Activated naive CD8-positive, alpha-beta T cell treated with anti-CD3 and anti-CD28 coated beads for 36 hours (primary cell): ENCODE data around the gene ASB15. TPM values are rescaled to one million over a fixed set of nuclear protein-coding genes. Genes with fewer than 3 reads are reported as not detected.

Experiments used
- DNase-seq: peaks from one replicate; pipeline ENCODE4 v3.0.0; 2021
- H3K27ac Mint-ChIP-seq: one replicate; pipeline ENCODE4 v1.8.0; 2022; ENCODE audit warnings: mild to moderate bottlenecking, moderate library complexity, mixed read lengths
- H3K27me3 Mint-ChIP-seq: one replicate; pipeline ENCODE4 v1.8.0; 2022; ENCODE audit warnings: mild to moderate bottlenecking, mixed read lengths
- H3K36me3 Mint-ChIP-seq: one replicate; pipeline ENCODE4 v1.8.0; 2021; ENCODE audit warnings: mild to moderate bottlenecking, mixed read lengths
- H3K4me1 Mint-ChIP-seq: one replicate; pipeline ENCODE4 v1.8.0; 2021; ENCODE audit warnings: mixed read lengths
- H3K4me3 Mint-ChIP-seq: one replicate; pipeline ENCODE4 v1.8.0; 2022; ENCODE audit warnings: mild to moderate bottlenecking, moderate library complexity, mixed read lengths
- H3K9me3 Mint-ChIP-seq: one replicate; pipeline ENCODE4 v1.8.0; 2022; ENCODE audit warnings: mixed read lengths
- total RNA-seq, 2 experiments: library from RNA; stranded (reverse); gene quantifications; one replicate each; pipeline ENCODE4 v1.2.3, GENCODE V29; 2021

ASB15 gene
- total RNA-seq, 2 experiments from 2014 or later: not detected

GRCh38 chr7:123660514-123661354 lies 59.1 kb downstream of the ASB15 start:
- H3K9me3 Mint-ChIP-seq: no peaks in the 10 kb centered on the region
- no peak overlapping the region for H3K4me3 Mint-ChIP-seq
- H3K4me1 Mint-ChIP-seq: no peaks in the 10 kb centered on the region
- no peak overlapping the region for H3K27ac Mint-ChIP-seq
- peaks cover 23% of the 10 kb centered on the region for H3K27me3 Mint-ChIP-seq
- H3K36me3 Mint-ChIP-seq: no peaks in the 10 kb centered on the region
- DNase-seq: no peak

DNA sequence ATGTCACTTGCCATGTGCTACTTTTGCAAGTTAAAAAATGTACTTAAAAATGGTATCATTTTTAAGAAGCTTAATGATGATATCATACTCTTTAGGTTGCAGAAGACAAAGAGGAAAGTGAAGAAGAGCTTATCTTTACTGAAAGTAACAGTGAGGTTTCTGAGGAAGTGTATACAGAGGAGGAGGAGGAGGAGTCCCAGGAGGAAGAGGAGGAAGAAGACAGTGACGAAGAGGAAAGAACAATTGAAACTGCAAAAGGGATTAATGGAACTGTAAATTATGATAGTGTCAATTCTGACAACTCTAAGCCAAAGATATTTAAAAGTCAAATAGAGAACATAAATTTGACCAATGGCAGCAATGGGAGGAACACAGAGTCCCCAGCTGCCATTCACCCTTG lies 60.1 kb downstream of the ASB15 start:
- Mint-ChIP-seq H3K4me1 (no peaks in the 10 kb centered on the region), H3K36me3 (no peaks in the 10 kb centered on the region), H3K27me3 (peaks cover 23% of the 10 kb centered on the region), H3K4me3 (no peak overlapping the region), H3K27ac (no peak overlapping the region), H3K9me3 (no peaks in the 10 kb centered on the region)
- no peak for DNase-seq

GRCh38 chr7:123662293-123662692 lies 60.7 kb downstream of the ASB15 start:
- Mint-ChIP-seq H3K4me1 (no peaks in the 10 kb centered on the region), H3K4me3 (no peak overlapping the region), H3K27me3 (peaks cover 23% of the 10 kb centered on the region), H3K36me3 (no peaks in the 10 kb centered on the region), H3K27ac (no peak overlapping the region), H3K9me3 (no peaks in the 10 kb centered on the region)
- no peak for DNase-seq

DNA sequence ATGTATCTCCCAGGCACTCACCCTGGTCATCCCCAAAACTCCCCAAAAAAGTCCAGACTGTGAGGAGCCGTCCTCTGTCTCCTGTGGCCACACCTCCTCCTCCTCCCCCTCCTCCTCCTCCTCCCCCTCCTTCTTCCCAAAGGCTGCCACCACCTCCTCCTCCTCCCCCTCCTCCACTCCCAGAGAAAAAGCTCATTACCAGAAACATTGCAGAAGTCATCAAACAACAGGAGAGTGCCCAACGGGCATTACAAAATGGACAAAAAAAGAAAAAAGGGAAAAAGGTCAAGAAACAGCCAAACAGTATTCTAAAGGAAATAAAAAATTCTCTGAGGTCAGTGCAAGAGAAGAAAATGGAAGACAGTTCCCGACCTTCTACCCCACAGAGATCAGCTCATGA lies 61.1 kb downstream of the ASB15 start:
- no peak overlapping the region for H3K27ac Mint-ChIP-seq
- H3K4me3 Mint-ChIP-seq: no peak overlapping the region
- H3K36me3 Mint-ChIP-seq: no peaks in the 10 kb centered on the region
- H3K9me3 Mint-ChIP-seq: no peaks in the 10 kb centered on the region
- DNase-seq: no peak
- no peaks in the 10 kb centered on the region for H3K4me1 Mint-ChIP-seq
- H3K27me3 Mint-ChIP-seq: peaks cover 23% of the 10 kb centered on the region

DNA sequence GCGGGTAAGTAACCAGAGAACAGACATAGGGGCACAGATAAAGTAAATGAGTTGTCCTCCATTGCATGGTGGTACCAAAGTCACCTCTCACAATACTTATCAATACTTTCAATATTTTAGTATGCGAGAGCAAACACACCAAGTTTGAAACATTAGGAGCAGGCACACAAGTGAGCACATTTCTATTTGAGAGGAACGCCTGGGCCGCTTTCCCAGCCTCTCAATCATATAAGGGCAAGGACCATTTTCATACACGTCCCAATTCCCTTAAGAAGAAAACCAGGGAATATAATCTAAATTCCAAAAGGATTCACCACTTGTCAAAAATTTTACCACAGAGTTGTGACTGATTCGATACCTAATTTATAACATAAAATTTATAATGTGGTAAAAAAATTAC lies 61.6 kb downstream of the ASB15 start:
- H3K27me3 Mint-ChIP-seq: peaks cover 23% of the 10 kb centered on the region
- no peak overlapping the region for H3K4me3 Mint-ChIP-seq
- no peaks in the 10 kb centered on the region for H3K9me3 Mint-ChIP-seq
- no peaks in the 10 kb centered on the region for H3K4me1 Mint-ChIP-seq
- DNase-seq: no peak
- H3K27ac Mint-ChIP-seq: no peak overlapping the region
- no peaks in the 10 kb centered on the region for H3K36me3 Mint-ChIP-seq

DNA sequence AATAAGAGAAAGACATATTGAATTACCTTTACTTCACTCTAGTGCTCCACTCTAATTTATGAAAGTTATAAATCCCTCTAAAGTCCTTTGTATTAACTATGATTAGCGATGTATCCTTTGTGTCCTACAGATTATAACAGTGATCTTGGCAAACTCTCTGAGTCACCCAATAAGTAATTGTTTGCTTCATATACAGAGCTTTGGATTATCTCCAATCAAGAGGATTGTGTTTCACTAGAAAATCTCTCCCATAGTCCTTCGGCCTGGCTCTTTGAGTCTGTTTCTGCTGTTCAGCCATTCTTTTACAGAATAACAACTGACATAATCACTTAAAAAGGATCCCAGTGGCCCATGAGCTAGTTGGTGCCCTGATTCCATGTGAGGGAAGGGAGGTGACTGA lies 63.5 kb downstream of the ASB15 start:
- Mint-ChIP-seq H3K4me1 (no peaks in the 10 kb centered on the region), H3K9me3 (no peaks in the 10 kb centered on the region), H3K27me3 (peaks cover 23% of the 10 kb centered on the region), H3K36me3 (no peaks in the 10 kb centered on the region), H3K4me3 (no peak overlapping the region), H3K27ac (no peak overlapping the region)
- DNase-seq: no peak

GRCh38 chr7:123665896-123666295 lies 64.3 kb downstream of the ASB15 start:
- Mint-ChIP-seq H3K27ac (no peak overlapping the region), H3K27me3 (peaks cover 23% of the 10 kb centered on the region), H3K36me3 (no peaks in the 10 kb centered on the region), H3K4me3 (no peak overlapping the region), H3K4me1 (no peaks in the 10 kb centered on the region), H3K9me3 (no peaks in the 10 kb centered on the region)
- DNase-seq: no peak

- H3K36me3 Mint-ChIP-seq: no peaks in the 10 kb centered on the region
- no peak for DNase-seq
- H3K27me3 Mint-ChIP-seq: peaks cover 20% of the 10 kb centered on the region
- H3K27ac Mint-ChIP-seq: no peak overlapping the region
- H3K4me1 Mint-ChIP-seq: no peaks in the 10 kb centered on the region
- H3K9me3 Mint-ChIP-seq: no peaks in the 10 kb centered on the region
- no peak overlapping the region for H3K4me3 Mint-ChIP-seq
These were observed 64.9 kb downstream of the ASB15 start for GRCh38 chr7:123666492-123666891.

GRCh38 chr7:123669485-123669884 lies 67.9 kb downstream of the ASB15 start:
- Mint-ChIP-seq H3K4me1 (no peaks in the 10 kb centered on the region), H3K27ac (no peak overlapping the region), H3K4me3 (no peak overlapping the region), H3K36me3 (no peaks in the 10 kb centered on the region), H3K9me3 (no peaks in the 10 kb centered on the region), H3K27me3 (peaks cover 5% of the 10 kb centered on the region)
- no peak for DNase-seq

GRCh38 chr7:123673137-123673732 lies 71.6 kb downstream of the ASB15 start:
- Mint-ChIP-seq H3K9me3 (no peaks in the 10 kb centered on the region), H3K4me1 (no peaks in the 10 kb centered on the region), H3K27ac (no peak overlapping the region), H3K4me3 (no peak overlapping the region), H3K27me3 (no peaks in the 10 kb centered on the region), H3K36me3 (no peaks in the 10 kb centered on the region)
- no peak for DNase-seq

- no peaks in the 10 kb centered on the region for H3K27me3 Mint-ChIP-seq
- no peaks in the 10 kb centered on the region for H3K4me1 Mint-ChIP-seq
These were observed 72.3 kb downstream of the ASB15 start for GRCh38 chr7:123673752-123674398.

DNA sequence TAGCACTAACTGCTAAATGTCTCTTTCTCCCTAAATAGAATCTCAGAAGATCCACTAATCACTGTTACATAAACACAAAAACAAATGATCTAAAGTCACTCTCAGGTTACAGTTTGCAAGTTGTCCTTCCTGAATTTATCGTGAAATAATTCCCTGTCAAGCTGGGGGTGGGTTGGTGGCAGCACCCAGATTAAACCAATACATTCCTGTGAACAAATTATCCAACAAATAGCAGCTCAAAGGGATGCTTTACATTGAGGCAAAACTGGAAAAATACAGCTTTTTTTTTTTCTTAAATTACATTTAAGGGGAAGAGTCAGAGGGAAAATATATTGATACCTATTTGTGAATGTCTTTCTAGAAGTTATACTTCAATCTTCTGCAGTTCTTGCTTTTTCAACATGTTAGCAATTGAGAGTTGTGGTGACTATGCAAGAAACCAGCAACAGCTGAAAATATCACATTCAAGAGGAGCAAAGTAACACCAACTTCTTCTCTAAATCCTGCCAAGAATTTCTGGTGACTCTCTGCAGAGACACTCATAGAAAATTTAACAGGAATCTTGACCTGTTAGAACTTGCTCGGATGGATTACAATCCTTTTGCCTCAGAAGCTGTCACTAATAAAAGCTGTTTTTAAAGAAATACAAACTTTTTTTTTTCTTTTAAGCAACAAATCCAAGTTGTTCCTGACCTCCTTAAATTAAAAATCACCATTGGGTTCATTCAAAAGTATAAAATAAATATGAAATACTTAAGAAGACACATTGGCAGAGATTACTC lies 73.0 kb downstream of the ASB15 start:
- DNase-seq: no peak
- Mint-ChIP-seq H3K27me3 (no peaks in the 10 kb centered on the region), H3K36me3 (no peaks in the 10 kb centered on the region), H3K4me3 (no peak overlapping the region), H3K27ac (no peak overlapping the region), H3K4me1 (no peaks in the 10 kb centered on the region), H3K9me3 (no peaks in the 10 kb centered on the region)

More at GRCh38 chr7:123673752-123674398, 72.3 kb downstream of the ASB15 start:
- Mint-ChIP-seq H3K9me3 (no peaks in the 10 kb centered on the region), H3K36me3 (no peaks in the 10 kb centered on the region), H3K27ac (no peak overlapping the region), H3K4me3 (no peak overlapping the region)
- no peak for DNase-seq

- Mint-ChIP-seq H3K27ac (no peak overlapping the region), H3K9me3 (no peaks in the 10 kb centered on the region), H3K27me3 (no peaks in the 10 kb centered on the region), H3K4me1 (no peaks in the 10 kb centered on the region), H3K36me3 (no peaks in the 10 kb centered on the region), H3K4me3 (no peak overlapping the region)
- no peak for DNase-seq
These were observed 73.5 kb downstream of the ASB15 start for GRCh38 chr7:123675181-123675473.

GRCh38 chr7:123677061-123677715 lies 75.6 kb downstream of the ASB15 start:
- no peak overlapping the region for H3K27ac Mint-ChIP-seq

GRCh38 chr7:123679614-123680013 lies 78.0 kb downstream of the ASB15 start:
- Mint-ChIP-seq H3K27ac (no peak overlapping the region), H3K9me3 (no peaks in the 10 kb centered on the region), H3K4me1 (no peaks in the 10 kb centered on the region), H3K27me3 (no peaks in the 10 kb centered on the region), H3K36me3 (no peaks in the 10 kb centered on the region), H3K4me3 (no peak overlapping the region)
- DNase-seq: no peak

More at GRCh38 chr7:123677061-123677715, 75.6 kb downstream of the ASB15 start:
- no peaks in the 10 kb centered on the region for H3K4me1 Mint-ChIP-seq
- H3K9me3 Mint-ChIP-seq: no peaks in the 10 kb centered on the region
- no peaks in the 10 kb centered on the region for H3K27me3 Mint-ChIP-seq
- no peak overlapping the region for H3K4me3 Mint-ChIP-seq
- DNase-seq: no peak
- H3K36me3 Mint-ChIP-seq: no peaks in the 10 kb centered on the region
